T-helper 2 cell treated with Interferon-gamma antibody and Interleukin-4, amounts not matched to agents 5 μg/mL and 100 μg/mL, for 36 hours (primary cell): ENCODE results near the gene RORB.

Source experiments
- DNase-seq: peaks from one replicate; pipeline ENCODE4 v3.0.0; 2021; ENCODE audit warnings: low spot score
- H3K27ac Mint-ChIP-seq: one replicate; pipeline ENCODE4 v1.8.0; 2021; ENCODE audit warnings: mild to moderate bottlenecking, mixed read lengths
- H3K27me3 Mint-ChIP-seq: one replicate; pipeline ENCODE4 v1.8.0; 2021; ENCODE audit warnings: low read depth, mixed read lengths
- H3K36me3 Mint-ChIP-seq: one replicate; pipeline ENCODE4 v1.8.0; 2021; ENCODE audit warnings: low read depth, mixed read lengths
- H3K4me1 Mint-ChIP-seq: one replicate; pipeline ENCODE4 v1.8.0; 2021; ENCODE audit warnings: low read depth, mixed read lengths
- H3K4me3 Mint-ChIP-seq: one replicate; pipeline ENCODE4 v1.8.0; 2022; ENCODE audit warnings: mild to moderate bottlenecking, moderate library complexity, mixed read lengths
- H3K9me3 Mint-ChIP-seq: one replicate; pipeline ENCODE4 v1.8.0; 2021; ENCODE audit warnings: mixed read lengths

Gene RORB

GRCh38 chr9:74728176-74728575 is 231.0 kb downstream of the RORB start:
- H3K27ac Mint-ChIP-seq = no peak overlapping the region
- H3K4me1 Mint-ChIP-seq = no peaks in the 10 kb centered on the region
- no peaks in the 10 kb centered on the region for H3K27me3 Mint-ChIP-seq
- H3K36me3 Mint-ChIP-seq = no peaks in the 10 kb centered on the region
- no peak for DNase-seq
- no peak overlapping the region for H3K4me3 Mint-ChIP-seq
- H3K9me3 Mint-ChIP-seq = no peaks in the 10 kb centered on the region

- DNase-seq = no peak
- Mint-ChIP-seq H3K27ac (no peak overlapping the region), H3K4me1 (no peaks in the 10 kb centered on the region)
Measured at GRCh38 chr9:74729136-74729695, 232.1 kb downstream of the RORB start.

DNA sequence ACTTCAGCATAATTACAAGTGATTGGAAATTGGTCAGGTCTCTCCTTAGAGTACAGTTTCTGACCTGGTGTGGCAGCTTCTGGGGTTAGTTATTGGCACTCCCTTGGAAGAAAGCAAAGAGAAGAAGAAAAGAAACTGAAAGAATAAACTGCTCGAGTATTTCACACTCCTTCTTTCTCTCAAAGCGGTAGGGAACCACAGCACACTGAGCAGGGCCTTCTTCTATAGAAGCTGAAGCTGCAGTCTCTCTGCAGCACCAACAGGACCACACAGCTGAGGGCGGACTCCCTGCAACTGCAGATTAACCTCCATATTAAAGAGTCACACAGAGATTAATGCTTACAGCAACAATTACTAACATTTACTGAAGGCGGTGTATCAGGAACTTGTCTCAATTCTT is 238.6 kb downstream of the RORB start:
- Mint-ChIP-seq H3K9me3 (no peaks in the 10 kb centered on the region), H3K27ac (no peak overlapping the region), H3K4me3 (peak overlapping the region; percentile 44), H3K36me3 (no peaks in the 10 kb centered on the region), H3K27me3 (no peaks in the 10 kb centered on the region), H3K4me1 (peaks cover 2% of the 10 kb centered on the region)
- DNase-seq = no peak

More at GRCh38 chr9:74729136-74729695, 232.1 kb downstream of the RORB start:
- Mint-ChIP-seq H3K9me3 (no peaks in the 10 kb centered on the region), H3K4me3 (no peak overlapping the region), H3K36me3 (no peaks in the 10 kb centered on the region), H3K27me3 (no peaks in the 10 kb centered on the region)

- Mint-ChIP-seq H3K27ac (no peak overlapping the region), H3K4me3 (no peak overlapping the region), H3K4me1 (peaks cover 2% of the 10 kb centered on the region), H3K9me3 (no peaks in the 10 kb centered on the region), H3K36me3 (no peaks in the 10 kb centered on the region), H3K27me3 (peaks cover 4% of the 10 kb centered on the region)
- DNase-seq = no peak
Measured at GRCh38 chr9:74736646-74737045, 239.5 kb downstream of the RORB start.

DNA sequence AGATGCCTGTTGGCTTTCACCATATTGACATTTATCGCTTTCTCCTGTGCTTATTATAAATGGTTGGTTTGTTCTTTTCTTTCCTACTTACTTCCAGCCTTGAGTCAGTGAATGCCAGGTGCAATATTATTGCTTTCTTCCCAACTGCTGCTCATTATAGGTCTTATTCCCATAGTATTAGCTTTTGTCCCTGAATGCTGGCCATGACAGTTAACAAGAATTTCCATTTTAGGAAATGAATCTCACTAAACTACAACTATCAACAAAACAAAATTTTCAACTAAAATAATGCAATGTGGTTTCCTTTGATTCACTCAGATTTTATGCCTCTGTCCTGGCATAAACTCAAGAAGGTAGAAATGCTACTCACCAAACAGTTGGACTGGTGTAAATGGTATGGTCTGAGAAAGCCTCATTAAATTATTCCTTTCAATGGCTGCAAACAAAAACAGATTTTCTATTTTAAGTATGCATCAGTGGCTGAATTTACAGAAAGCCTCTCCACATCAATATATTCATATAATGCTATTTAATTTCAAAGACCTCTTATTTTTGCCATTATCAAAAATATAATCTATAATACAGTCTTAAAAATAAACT is 245.2 kb downstream of the RORB start:
- DNase-seq = no peak
- Mint-ChIP-seq H3K36me3 (no peaks in the 10 kb centered on the region), H3K27me3 (peaks cover 7% of the 10 kb centered on the region), H3K9me3 (no peaks in the 10 kb centered on the region), H3K27ac (no peak overlapping the region), H3K4me1 (no peaks in the 10 kb centered on the region), H3K4me3 (no peak overlapping the region)
